Ureter (tissue), 1 donor: ENCODE measurements around the gene CCPG1. TPM values are rescaled to one million over a fixed set of nuclear protein-coding genes. Genes with fewer than 3 reads are reported as not detected.
A peak's percentile ranks its signal among the peaks of the same experiment; 100 is the strongest.

ENCODE experiments used
- DNase-seq: peaks from one replicate; pipeline ENCODE4 v3.0.0-alpha.2; 2020; ENCODE audit warnings: low spot score
- total RNA-seq: library from RNA; stranded (reverse); gene quantifications from one replicate; pipeline ENCODE4 v1.2.4, GENCODE V29; 2023
- donor health status: DM: yes; HTN: yes; CAD: no.

Gene CCPG1
- total RNA-seq, 1 donor from 2014 or later, result 60.7 TPM

DNA sequence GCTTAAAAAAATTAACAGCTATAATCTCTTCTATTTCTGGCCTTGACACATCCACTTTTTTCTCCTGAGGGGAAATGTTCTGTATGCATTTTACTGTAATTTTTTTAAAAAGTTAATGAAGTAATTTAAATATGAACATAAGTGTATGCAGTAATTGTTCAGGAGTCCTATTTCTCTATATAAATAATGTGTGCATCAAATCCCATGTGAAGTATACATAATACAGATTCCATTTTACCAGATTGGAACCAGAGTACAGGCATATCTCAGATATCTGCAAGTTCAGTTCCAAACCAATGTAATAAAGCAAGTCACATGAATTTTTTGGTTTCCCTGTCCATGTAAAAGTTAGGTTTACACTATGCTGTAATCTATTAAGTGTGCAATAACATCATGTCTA lies 26.6 kb downstream of the CCPG1 start:
- DNase-seq, result no peak

DNA sequence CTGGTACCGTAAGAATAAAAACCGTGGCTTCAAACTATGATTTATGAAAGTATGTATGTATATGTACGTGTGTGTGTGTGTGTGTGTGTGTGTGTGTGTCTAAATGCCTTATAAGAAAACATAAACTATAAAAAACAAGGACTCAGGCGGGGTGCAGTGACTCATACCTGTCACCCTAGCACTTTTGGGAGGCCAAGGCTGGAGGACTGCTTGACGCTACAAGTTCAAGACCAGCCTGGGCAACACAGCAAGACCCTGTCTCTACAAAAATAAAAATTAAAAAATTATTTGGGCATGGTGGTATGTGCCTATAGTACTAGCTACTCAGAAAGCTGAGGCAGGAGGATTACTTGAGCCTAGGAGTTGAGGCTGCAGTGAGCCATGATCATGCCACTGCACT lies 29.1 kb downstream of the CCPG1 start:
- no peak for DNase-seq

DNA sequence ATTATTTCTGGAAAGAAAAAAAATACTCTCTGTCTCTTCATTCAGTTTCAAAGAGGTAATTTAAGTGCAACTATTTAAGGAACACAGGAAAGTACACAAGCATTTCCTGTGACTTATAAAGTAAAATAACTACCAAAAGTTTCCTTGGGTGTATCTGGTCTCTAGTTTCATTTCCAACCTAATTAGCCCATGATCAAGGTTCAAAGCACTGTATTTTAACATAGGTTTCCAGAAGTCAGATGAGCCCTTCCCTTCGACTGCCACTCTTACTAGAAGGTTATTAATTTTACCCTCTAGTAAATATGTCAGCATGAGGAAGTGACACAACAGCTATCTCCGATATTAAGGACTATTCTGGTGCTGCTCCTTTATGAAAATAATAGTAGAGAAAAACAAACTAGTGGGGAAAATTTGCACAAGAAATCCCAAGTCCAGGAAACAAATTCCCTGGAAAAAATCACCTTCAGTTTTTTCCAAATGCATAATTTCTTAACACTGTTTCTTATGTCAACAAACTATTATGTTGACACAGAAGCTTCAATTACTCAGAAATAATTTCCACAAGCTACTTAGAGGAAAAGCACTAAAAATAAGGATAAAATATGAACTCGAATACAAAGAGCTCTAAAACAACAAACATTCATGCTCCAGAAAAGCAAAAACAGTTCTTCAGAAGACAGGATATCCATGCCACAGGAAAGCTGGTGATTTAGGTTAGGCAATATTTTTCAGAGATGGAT lies 35.3 kb downstream of the CCPG1 start:
- DNase-seq, result no peak

DNA sequence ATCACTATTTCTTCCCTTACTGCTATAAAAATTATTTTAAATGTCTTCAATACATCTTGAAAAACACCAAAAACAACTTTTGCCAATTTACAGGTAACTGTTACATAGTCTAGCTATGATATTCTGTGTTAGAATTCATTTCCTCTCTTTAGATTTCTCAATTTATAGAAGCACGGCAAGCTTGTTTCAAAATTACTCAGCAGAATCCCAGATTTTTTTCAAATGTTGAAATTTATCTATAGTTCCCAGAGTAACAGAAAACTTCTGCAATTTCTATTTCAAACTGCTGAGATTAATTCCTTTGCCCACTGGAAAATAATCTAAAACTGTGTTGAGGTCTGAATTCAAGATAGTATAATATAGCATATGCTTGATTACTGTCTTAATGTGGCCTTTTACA lies 41.2 kb downstream of the CCPG1 start:
- DNase-seq, result no peak

DNA sequence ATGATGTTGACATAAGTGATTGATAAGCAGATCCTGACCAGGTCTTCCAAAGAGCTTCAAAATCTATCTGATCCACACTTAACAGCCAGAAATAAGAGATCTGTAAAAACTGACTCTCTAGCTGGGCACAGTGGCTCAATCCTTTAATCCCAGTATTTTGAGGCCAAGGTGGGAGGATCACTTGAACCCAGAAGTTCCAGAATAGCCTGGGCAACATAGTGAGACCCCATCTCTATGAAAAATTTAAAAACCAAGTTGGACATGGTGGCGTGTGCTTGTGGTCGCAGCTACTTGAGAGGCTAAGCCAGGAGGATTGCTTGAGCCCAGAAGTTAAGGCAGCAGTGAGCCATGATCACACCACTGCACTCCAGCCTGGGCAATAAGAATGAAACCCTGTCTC lies 45.5 kb downstream of the CCPG1 start:
- no peak for DNase-seq

DNA sequence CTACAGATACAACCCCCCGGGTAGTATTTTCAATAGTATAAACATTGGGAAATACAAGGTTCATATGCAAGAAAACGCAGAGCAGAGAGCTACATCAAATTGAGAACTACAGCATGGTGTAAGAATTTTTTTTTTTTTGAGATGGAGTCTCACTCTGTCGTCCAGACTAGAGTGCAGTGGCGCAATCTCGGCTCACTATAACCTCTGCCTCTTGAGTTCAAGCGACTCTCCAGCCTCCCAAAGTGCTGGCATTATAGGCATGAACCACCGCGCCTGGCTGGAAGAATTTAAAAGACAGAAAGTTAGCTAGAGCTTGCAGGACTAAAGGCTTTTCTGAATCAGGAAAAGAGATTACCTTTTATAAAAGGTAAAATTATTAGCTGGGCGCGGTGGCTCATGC lies 47.1 kb downstream of the CCPG1 start:
- DNase-seq, result no peak

DNA sequence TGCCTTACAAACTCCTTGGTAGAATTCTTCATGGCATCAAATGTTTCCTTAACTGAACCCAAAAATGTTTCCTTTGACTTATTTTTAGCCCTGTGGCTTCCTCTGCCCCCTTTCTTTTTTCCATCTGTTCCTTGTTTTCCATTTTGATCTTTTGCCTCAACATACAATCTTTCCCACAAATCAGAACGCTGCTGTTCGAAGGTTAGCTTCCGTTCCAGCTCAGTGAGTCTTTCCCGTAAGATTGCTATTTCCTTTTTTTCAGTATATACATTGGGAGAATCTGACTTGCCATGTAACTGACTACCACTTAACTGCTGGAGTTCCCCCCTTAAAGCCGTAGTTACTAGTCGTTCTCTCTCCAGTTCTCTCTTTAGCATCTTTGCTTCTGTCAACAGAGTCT lies 47.9 kb downstream of the CCPG1 start:
- no peak for DNase-seq

DNA sequence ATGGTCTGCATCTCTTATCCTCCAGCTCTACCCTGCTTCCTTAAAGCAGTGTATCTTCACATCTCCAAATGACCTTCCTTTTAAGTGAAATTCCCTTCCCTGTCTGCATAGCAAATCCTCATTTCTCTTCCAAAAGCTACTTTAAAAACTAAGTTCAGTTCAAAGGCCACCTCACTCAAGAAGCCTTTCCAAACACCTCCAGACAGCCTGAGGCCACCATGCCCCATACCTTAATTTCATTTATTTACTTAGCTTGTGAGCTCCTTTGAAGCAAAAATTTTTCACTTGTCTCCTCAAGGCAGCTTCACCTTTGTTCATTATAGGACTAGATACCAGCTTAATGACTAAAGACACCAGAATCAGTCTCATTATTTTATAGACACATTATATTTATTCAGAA lies 49.7 kb downstream of the CCPG1 start:
- DNase-seq, result no peak

DNA sequence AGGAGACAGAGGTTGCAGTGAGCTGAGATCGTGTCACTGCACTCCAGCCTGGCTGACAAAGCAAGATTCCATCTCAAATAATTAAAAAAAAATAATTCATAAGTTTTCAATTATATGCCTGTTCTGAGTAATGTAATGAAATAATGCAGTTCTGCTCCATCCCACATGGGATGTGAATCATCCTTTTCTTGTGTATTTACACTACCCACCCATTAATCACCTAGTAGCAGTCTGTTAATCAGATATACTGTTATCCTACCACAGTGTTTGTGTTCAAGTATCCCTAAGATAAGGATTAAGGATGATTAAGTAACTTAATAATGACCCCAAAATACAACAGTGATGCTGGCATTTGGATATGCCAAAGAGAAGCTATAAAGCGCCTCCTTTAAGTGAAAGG lies 50.4 kb downstream of the CCPG1 start:
- DNase-seq, result no peak

DNA sequence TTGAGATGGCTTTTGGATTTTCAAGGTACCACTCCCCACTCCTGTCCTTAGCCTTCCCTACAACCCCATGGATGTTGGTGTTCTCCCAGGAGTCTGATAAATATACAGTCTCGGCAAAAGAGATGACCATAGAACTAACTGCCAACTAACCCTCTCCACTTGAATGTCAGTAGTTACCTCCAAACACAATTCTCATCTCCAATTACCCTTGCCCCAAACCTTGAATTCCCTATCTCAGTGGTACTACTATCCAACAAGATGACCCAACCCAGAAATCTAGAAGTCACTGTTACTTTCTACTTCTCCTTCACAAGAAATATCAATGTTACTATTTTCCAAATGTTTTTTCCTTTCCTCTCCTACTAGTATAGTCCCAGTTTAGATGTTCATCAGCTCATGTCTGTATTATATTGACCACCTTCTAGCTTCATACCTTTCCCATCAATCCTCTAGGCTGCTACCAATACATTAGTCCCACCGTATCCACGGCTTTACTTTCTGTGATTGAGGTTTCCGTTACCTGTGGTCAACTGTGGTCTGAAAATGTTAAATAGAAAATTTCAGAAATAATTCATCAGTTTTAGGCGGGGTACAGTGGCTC lies 51.1 kb downstream of the CCPG1 start:
- no peak for DNase-seq

DNA sequence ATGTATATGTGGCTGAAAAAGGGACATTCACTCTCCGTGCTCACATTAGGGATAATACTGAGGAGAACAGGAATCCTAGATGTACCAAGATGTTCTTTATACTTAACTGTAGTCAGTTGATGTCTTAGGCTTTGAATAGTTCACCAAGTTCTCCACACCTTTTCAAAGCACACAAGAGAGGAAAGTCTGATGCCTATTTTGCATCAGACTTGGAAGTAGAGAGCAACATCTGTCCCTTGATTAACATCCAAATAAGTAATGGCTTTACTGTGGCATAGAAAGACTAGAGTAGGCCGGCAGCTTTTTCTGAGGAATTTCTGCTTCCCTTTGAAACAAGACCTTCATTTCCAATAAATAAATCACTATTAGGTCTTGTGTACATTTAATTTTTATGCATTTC lies 55.1 kb downstream of the CCPG1 start:
- no peak for DNase-seq

DNA sequence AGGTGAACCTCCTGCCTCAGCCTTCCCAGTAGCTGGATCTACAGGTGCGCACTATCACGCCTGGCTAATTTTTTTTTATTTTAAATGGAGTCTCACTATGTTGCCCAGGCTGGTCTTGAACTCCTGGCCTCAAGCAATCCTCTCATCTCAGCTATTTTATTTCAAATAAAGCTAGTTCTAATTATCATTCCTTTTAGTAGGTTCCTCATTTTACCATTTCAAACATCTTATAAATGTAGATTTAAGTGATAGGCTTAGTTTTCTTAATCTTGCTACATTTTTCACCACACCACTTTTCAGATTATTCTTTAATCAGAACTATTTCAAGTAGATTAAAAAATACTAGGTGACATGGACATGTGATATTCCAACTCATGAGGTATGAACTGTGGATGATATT lies 58.9 kb downstream of the CCPG1 start:
- DNase-seq, result no peak

DNA sequence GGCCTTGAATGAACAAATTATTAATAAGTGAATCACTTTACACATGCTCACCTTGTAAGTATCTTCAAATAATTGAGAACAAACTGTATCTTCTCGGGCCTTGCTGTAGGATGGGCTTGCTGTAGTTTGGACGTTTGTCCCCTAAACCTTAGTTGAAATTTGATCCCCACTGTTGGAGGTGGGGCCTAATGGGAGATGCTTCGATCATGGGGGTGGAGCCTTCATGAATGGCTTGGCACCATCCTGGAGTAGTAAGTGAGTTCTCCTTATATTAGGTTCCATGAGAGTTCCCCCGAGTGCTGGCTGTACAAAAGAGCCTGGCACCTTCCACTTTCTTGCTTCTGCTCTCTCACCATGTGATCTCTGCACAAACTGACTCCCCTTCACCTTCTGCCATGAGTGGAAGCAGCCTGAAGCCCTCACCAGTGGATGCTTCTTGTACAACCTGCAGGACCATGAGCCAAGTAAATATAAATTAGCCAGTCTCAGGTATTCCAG lies 59.8 kb downstream of the CCPG1 start:
- no peak for DNase-seq

DNA sequence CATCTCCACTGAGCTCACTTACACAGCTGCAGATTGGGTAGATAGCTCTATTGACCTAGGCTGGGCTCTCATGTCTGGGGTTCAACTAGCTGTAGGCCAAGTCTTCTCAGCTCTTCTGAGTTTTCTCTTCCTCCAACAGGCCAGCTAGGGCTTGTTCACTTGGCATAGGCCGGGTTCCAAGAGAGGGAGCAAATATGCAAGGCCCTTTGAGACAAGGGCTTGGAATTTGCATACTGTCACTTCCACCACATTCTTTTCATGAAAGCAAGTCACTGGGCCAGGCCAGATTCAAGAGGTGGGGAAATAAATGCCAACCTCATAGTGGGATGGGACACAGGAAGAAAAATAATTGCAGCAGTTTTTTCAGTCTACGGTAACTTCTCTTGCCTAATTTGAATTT lies 64.0 kb downstream of the CCPG1 start:
- peak; percentile 58 for DNase-seq

DNA sequence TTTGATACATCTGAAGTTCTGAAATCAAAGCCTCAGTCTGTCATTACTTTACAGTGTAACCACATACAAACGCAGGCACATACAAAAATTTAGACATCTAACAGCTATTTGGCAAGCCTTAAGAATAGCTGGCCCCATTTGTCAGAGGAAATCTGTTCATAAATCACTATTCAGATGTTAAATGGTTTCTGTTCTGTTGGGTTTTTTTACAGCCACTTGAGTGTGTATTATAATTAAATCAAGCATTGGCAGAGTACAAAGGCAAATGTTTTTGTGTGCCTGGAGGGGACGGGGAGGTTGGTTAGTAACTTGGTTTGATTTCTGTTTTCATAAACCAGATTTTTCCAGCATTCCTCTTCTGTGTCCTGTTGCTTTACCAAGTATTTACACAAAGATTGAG lies 65.0 kb downstream of the CCPG1 start:
- DNase-seq, result no peak

DNA sequence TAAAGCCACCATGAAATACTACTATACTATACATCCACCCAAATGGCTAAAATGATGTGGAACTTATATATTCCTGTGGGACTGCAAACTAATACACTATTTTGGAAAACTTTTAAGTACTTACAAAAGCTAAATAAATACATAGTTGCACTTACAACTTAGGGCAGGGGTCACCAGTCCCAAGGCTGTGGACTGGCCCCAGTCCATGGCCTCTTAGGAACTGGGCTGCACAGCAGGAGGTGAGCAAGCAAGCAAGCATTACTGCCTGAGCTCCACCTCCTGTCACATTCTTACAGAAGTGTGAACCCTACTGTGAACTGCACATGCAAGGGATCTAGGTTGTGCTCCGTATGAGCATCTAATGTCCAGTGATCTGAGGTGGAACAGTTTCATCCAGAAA lies 71.0 kb downstream of the CCPG1 start:
- no peak for DNase-seq

DNA sequence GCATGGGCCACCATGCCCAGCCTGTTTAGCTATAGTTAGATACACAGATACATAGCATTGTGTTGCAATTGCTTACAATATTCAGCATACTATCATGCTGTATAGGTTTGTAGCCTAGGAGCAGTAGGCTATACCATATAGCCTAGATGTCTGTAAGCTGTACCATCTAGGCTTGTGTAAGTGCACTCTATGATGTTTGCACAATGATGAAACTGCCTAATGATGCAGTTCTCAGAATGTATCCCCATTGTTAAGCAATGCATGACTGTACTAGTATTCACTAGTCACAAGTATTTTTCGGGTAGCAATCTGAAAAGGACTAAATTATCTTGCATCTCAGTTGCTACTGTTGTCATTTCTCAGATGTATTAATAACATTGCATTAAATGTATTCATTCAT lies 73.2 kb downstream of the CCPG1 start:
- DNase-seq, result no peak

DNA sequence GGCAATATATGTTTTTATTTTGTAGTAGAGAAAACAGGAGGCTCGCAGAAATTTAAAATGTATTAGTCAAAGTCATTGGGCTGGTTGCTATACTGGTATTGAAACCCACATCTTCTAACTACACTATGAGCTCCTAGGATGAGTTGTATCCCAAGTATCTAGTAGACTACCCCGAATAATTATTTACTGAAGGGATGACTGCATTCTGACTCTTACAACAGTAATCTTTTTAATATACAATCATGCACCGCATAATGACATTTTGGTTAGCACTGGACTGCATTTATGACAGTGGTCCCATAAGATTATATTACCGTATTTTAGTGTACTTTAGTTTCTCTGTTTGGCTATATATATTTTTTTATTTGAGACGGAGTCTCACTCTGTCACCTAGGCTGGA lies 73.8 kb downstream of the CCPG1 start:
- no peak for DNase-seq

DNA sequence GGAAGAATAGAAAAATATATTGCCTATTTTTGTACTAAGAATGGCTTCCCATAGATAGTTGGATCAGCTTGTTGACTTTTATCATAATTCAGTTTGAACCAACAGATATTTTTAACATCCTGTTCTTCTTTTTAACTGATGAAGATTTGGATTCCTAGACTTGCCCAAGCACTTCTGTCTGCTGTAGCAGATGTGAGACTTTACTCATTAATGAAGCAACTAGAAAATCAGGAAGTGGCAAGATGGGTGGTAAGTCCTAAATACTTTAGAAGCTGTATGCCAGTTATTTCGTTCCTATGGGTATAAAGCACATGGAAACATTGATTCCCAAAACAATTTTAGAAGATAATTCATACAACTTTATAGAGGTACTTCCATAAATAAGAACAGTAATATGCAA lies 80.8 kb downstream of the CCPG1 start:
- DNase-seq, result no peak

DNA sequence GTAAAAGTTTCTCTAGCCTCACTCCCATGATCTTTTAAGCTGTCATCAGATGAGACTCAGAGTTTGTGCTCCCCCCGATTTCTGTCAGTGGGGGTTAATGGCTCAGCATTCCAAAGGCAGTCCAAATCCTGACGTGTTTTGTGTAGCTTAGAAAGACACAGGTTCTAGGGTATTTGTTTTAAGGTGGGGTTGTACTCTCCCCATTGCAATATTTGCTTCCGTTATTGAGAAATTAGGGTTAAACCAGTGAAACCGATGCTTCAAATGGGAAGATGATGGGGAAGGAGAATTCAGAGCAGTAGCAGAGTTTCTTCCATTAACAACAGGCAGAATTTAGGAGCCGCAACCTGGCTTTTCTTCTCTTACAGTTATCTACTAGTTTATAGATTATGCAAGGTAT lies 85.7 kb downstream of the CCPG1 start:
- no peak for DNase-seq

DNA sequence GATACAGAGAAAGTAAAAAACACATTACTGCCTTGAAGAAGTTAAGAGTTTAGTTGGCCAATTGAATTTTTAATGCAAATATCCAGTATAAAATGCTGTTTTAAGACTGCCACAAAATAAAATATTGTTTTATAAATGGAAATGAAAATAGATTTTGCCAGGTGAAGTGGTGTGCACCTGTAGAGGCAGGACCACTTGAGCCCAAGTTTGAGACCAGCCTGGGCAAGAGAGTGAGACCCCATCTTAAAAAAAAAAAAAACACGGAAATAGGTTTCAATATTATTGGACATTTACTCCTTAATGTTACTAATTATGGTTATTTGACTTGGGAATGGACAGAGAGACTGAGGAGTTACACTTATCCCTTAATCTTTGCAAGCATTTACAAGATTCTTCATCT lies 87.2 kb downstream of the CCPG1 start:
- no peak for DNase-seq

DNA sequence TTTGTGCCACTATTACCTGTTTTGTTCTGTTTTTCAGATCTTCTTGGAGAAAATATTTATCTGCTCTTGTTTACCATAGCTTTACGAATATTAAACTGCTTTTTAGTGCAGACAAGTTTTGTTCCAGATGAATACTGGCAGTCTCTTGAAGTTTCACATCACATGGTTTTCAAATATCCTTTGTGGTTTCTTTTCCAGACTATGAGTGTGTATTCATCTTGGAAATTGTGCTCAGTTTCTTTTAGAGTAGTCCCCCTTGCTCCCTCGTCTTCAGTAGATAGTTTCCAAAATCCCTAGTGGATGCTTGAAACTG lies 88.0 kb downstream of the CCPG1 start:
- DNase-seq, result no peak

DNA sequence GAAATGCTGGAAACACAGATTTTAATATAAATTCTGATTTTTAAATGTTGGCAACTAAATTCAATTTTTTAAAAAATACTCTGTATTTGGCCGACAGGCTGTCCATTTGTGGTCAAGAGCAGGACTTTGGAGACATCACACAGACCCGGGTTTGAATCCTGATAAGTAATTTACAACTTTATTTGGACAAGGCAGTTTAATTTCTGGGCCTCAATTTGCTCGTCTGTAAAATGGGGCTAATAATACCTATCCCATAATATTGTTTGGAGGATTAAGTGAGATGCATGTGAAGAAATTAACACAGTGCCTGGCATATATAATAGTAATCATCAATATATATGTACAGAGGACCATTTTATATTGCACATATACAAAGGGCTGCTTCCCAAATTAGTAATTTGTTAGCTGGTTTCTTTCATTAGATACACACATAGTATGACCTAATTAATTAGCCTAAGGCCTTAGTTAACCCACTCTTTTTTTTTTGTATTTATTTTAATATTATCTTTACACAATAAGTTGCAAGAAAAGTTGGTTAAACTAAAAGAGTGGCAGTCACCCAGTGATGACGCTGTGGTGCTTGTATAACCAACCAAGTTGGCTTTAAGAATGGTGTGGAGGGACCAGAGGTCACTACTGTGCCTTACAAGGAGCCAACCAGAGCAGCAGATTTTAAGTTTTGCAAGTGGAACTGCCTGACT lies 88.5 kb downstream of the CCPG1 start:
- DNase-seq, result no peak
